Measurements from ENCODE around the gene RASSF3.

GRCh38 chr12:64695550-64695949 is 85.3 kb downstream of the RASSF3 start:
- TF ChIP-seq CTCF (conservative IDR thresholded peaks at IDR 0.05; ENCODE audit: low read length) (no peak), EZH2phosphoT487 (IDR thresholded peaks at IDR 0.05; ENCODE audit: borderline replicate concordance) (no peak)
